Measurements from ENCODE around the gene LRRIQ4.
A peak's percentile ranks its signal among the peaks of the same experiment; 100 is the strongest.

The LRRIQ4 gene

DNA sequence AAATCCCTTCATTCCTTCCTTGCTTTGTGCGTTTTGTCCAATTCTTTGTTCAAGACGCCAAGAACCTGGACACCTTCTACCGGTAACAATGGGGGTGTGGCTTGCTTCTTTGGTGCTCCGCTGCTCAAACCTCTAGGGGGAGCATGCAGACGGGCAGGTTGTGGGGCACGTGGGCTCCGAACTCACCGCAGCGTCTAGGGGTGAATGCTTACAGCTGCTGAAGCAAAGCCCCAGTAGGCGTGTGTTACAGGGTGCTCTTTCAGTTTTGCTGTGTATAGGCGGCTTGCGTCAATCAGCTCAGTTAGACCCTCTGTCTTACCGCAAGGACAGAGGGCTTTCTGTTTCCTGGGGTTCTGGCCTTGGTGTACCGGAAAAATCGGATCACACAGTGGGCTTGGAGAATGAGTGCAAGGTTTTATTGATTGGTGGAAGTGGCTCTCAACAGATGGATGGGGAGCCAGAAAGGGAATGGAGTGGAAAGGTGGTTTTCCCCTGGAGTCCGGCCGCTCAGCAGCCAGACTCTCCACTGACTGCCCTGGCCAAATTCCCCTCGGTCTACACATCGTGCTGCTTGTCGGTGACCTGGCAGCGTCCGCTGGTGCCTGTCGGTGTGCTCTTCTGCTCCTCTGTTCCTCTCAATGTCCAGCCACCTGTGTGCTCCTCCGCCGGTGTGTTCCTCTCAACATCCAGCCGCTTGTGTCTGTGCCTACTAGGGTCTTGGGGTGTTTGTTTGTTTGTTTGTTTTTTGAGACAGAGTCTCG, 1.3 kb downstream of the LRRIQ4 start:
- DNase-seq (ENCODE audit: low read depth): peak; percentile 78
- TF ChIP-seq, protein P1, sequence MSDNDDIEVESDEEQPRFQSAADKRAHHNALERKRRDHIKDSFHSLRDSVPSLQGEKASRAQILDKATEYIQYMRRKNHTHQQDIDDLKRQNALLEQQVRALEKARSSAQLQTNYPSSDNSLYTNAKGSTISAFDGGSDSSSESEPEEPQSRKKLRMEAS (IDR thresholded peaks at IDR 0.05; ENCODE audit: low read depth, low read length): peak; percentile 64; the same call in 1 of the 2 replicates
- TF ChIP-seq POLR2A (IDR thresholded peaks at IDR 0.05; ENCODE audit: extremely low read depth, insufficient read length) (no peak), MYC (IDR thresholded peaks at IDR 0.05; ENCODE audit: low read depth, low read length) (peak; percentile 32; the same call in 1 of the 2 replicates)
- TF ChIP-seq, protein P2, sequence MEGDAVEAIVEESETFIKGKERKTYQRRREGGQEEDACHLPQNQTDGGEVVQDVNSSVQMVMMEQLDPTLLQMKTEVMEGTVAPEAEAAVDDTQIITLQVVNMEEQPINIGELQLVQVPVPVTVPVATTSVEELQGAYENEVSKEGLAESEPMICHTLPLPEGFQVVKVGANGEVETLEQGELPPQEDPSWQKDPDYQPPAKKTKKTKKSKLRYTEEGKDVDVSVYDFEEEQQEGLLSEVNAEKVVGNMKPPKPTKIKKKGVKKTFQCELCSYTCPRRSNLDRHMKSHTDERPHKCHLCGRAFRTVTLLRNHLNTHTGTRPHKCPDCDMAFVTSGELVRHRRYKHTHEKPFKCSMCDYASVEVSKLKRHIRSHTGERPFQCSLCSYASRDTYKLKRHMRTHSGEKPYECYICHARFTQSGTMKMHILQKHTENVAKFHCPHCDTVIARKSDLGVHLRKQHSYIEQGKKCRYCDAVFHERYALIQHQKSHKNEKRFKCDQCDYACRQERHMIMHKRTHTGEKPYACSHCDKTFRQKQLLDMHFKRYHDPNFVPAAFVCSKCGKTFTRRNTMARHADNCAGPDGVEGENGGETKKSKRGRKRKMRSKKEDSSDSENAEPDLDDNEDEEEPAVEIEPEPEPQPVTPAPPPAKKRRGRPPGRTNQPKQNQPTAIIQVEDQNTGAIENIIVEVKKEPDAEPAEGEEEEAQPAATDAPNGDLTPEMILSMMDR (IDR thresholded peaks at IDR 0.05; ENCODE audit: low read depth, low read length): peak; percentile 24
- peak overlapping the region; percentile 47 for H3K4me3 ChIP-seq (ENCODE audit: low read depth, low read length)

DNA sequence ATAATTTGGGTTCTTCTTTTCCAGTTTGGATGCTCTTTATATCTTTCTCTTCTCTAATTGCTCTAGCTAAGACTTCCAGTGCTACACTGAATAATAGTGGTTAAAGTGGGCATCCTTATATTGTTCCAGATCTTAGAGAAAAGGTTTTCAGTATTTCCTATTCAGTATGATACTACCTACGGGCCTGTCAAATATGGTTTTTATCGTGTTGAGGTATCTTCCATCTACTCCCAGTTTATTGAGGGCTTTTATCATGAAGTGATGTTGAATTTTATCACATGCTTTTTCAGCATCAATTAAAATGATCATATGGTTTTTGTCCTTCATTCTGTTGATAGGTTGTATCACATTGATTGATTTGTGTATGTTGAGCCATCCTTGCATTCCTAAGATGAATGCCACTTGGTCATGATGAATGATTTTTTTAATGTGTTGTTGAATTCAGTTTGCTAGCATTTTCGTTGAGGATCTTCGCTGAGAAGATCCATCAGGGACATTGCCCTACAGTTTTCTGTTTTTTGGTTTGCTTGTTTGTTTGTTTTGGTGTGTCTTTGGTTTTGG, 3.0 kb downstream of the LRRIQ4 start:
- no peak overlapping the region for H3K4me3 ChIP-seq (ENCODE audit: low read depth, low read length)
- DNase-seq (ENCODE audit: low read depth): no peak
- TF ChIP-seq, protein P1 (IDR thresholded peaks at IDR 0.05; ENCODE audit: low read depth, low read length): no peak
- TF ChIP-seq, protein P2 (IDR thresholded peaks at IDR 0.05; ENCODE audit: low read depth, low read length): no peak
- TF ChIP-seq POLR2A (IDR thresholded peaks at IDR 0.05; ENCODE audit: extremely low read depth, insufficient read length) (no peak), MYC (IDR thresholded peaks at IDR 0.05; ENCODE audit: low read depth, low read length) (no peak)

DNA sequence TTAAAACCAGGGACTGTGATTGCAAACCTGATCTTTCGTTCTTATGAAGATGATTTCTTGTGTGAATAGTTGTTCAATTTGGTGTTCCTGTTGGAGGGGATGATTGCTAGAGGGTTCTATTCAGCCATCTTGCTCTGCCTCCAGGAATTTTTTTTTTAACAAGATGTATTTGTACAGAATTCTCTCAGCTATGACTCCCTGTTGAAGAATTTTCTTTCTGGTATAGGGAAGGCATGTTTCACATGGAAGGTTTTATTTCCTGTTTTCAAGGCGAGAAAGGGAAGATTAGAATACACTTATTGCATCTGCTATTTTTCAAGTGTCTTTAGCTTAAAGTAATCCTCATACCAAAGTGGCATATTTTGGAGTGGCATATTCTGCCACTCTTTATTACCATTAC, 5.6 kb downstream of the LRRIQ4 start:
- H3K4me3 ChIP-seq (ENCODE audit: low read depth, low read length): no peak overlapping the region
- TF ChIP-seq MYC (IDR thresholded peaks at IDR 0.05; ENCODE audit: low read depth, low read length): no peak
- TF ChIP-seq, protein P2 (IDR thresholded peaks at IDR 0.05; ENCODE audit: low read depth, low read length): no peak
- TF ChIP-seq, protein P1 (IDR thresholded peaks at IDR 0.05; ENCODE audit: low read depth, low read length): no peak
- no peak for TF ChIP-seq POLR2A (IDR thresholded peaks at IDR 0.05; ENCODE audit: extremely low read depth, insufficient read length)
- DNase-seq (ENCODE audit: low read depth): no peak

DNA sequence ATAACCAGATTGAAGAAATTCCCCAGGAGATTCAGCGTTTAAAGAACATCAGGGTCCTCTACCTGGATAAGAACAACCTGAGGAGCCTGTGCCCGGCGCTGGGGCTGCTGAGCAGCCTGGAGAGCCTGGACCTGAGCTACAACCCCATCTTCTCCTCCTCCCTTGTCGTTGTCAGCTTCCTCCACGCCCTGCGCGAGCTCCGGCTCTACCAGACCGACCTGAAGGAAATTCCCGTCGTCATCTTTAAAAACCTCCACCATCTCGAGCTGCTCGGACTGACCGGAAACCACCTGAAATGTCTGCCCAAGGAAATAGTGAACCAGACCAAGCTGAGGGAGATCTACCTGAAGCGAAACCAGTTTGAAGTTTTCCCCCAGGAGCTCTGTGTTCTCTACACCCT, 9.4 kb downstream of the LRRIQ4 start:
- no peak for DNase-seq (ENCODE audit: low read depth)
- TF ChIP-seq, protein P1 (IDR thresholded peaks at IDR 0.05; ENCODE audit: low read depth, low read length): no peak
- no peak for TF ChIP-seq POLR2A (IDR thresholded peaks at IDR 0.05; ENCODE audit: extremely low read depth, insufficient read length)
- TF ChIP-seq, protein P2 (IDR thresholded peaks at IDR 0.05; ENCODE audit: low read depth, low read length): no peak
- TF ChIP-seq MYC (IDR thresholded peaks at IDR 0.05; ENCODE audit: low read depth, low read length): no peak
- H3K4me3 ChIP-seq (ENCODE audit: low read depth, low read length): no peak overlapping the region

DNA sequence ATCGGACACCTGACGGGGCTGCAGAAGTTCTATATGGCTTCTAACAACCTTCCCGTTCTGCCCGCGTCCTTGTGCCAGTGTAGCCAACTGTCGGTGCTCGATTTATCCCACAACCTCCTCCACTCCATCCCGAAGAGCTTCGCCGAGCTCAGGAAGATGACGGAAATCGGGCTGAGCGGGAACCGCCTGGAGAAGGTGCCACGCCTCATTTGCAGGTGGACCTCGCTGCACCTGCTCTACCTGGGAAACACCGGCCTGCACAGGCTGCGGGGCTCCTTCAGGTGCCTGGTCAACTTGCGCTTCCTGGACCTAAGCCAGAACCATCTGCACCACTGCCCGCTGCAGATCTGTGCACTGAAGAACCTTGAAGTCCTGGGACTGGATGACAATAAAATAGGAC, 9.9 kb downstream of the LRRIQ4 start:
- no peak overlapping the region for H3K4me3 ChIP-seq (ENCODE audit: low read depth, low read length)
- no peak for TF ChIP-seq POLR2A (IDR thresholded peaks at IDR 0.05; ENCODE audit: extremely low read depth, insufficient read length)
- TF ChIP-seq, protein P1 (IDR thresholded peaks at IDR 0.05; ENCODE audit: low read depth, low read length): no peak
- TF ChIP-seq, protein P2 (IDR thresholded peaks at IDR 0.05; ENCODE audit: low read depth, low read length): no peak
- no peak for TF ChIP-seq MYC (IDR thresholded peaks at IDR 0.05; ENCODE audit: low read depth, low read length)
- no peak for DNase-seq (ENCODE audit: low read depth)
